Prostate gland (tissue), 2 donors: ENCODE results near the gene DCC. TPM values are rescaled to one million over a fixed set of nuclear protein-coding genes. Genes with fewer than 3 reads are reported as not detected.

Experiments used
- DNase-seq: peaks from one replicate; pipeline ENCODE4 v3.0.0-alpha.2; 2019; ENCODE audit warnings: low spot score
- H3K27ac ChIP-seq, 2 donors: fragments of 200-600 bp; sonication (generic); 2 replicates each; pipeline ENCODE4 v1.5.1; 2017 to 2019
- H3K27me3 ChIP-seq: fragments of 200-600 bp; sonication (generic); replicated peaks from 2 replicates; pipeline ENCODE4 v1.5.1; 2019; ENCODE audit not compliant: insufficient read depth
- H3K36me3 ChIP-seq, 2 donors: fragments of 200-600 bp; sonication (generic); 1 replicate in 1 of 2; 2 replicates in 1 of 2; pipeline versions ENCODE4 v1.5.1 to v1.8.1; 2017 to 2019
- H3K4me1 ChIP-seq: fragments of 200-600 bp; sonication (generic); replicated peaks from 2 replicates; pipeline ENCODE4 v1.5.1; 2019
- H3K4me3 ChIP-seq, 2 donors: fragments of 200-600 bp; sonication (generic); 2 replicates each; pipeline ENCODE4 v1.5.1; 2017 to 2019
- H3K9me3 ChIP-seq: fragments of 200-600 bp; sonication (generic); 2 replicates; pipeline ENCODE4 v1.5.1; 2017
- CTCF ChIP-seq, 4 experiments: fragments of 200-600 bp in 2 of 4; fragments of 450-650 bp in 2 of 4; sonication (generic) in 2 of 4; IDR thresholded peaks; 1 replicate in 3 of 4; 2 replicates in 1 of 4; pipeline ENCODE4 v1.5.1; 2016 to 2019; ENCODE audit warnings: antibody characterized with exemption in 4 of 4, mild to moderate bottlenecking in 2 of 4, moderate library complexity in 2 of 4
- POLR2A ChIP-seq: fragments of 450-650 bp; IDR thresholded peaks from one replicate; pipeline ENCODE4 v1.6.1; 2016; ENCODE audit warnings: antibody characterized with exemption, mild to moderate bottlenecking
- POLR2AphosphoS5 ChIP-seq: sonication (generic); formaldehyde crosslinking; IDR thresholded peaks from one replicate; pipeline ENCODE4 v1.6.1; 2017; ENCODE audit warnings: antibody characterized with exemption
- WGBS: methylation state at CpG from one replicate; pipeline ENCODE4 v1.1.5; 2018; 5-methylcytosine and 5-hydroxymethylcytosine counted together
- intact Hi-C: fragments of 100-400 bp; cut with DNase I; formaldehyde crosslinking; loops from one replicate; pipeline ENCODE4 v1.14.2; 2022
- total RNA-seq, 2 donors: library from RNA; depleted of rRNA; stranded (reverse); fragments of >200 nt; gene quantifications; one replicate each; pipeline ENCODE4 v1.1.0, GENCODE V29; 2016

The DCC gene
- total RNA-seq, 2 donors from 2014 or later = 0.55 to 3.7 TPM

- intact Hi-C loops = no loop called here
- 85% methylated on average over 7 of the region's 7 CpGs for WGBS
- DNase-seq = no peak
- no peaks in the 10 kb centered on the region for H3K36me3 ChIP-seq
- no peak overlapping the region for H3K27ac ChIP-seq
- H3K4me3 ChIP-seq = no peak overlapping the region
- H3K4me1 ChIP-seq = no peaks in the 10 kb centered on the region
- TF ChIP-seq POLR2A = no peak
- TF ChIP-seq POLR2AphosphoS5 = no peak
- no peak for TF ChIP-seq CTCF (IDR thresholded peaks at IDR 0.05)
- no peaks in the 10 kb centered on the region for H3K27me3 ChIP-seq
- H3K9me3 ChIP-seq = no peaks in the 10 kb centered on the region
Observed at GRCh38 chr18:52435301-52435700, 95.3 kb downstream of the DCC start.

GRCh38 chr18:52437161-52437560 lies 97.2 kb downstream of the DCC start:
- intact Hi-C loops = no loop called here
- Histone ChIP-seq H3K27ac (no peak overlapping the region), H3K36me3 (no peaks in the 10 kb centered on the region), H3K27me3 (no peaks in the 10 kb centered on the region), H3K9me3 (no peaks in the 10 kb centered on the region), H3K4me3 (no peak overlapping the region), H3K4me1 (no peaks in the 10 kb centered on the region)
- no peak for TF ChIP-seq POLR2AphosphoS5
- no peak for TF ChIP-seq CTCF (IDR thresholded peaks at IDR 0.05)
- TF ChIP-seq POLR2A = no peak
- no peak for DNase-seq

- no peaks in the 10 kb centered on the region for H3K36me3 ChIP-seq
- no peaks in the 10 kb centered on the region for H3K4me1 ChIP-seq
- H3K27ac ChIP-seq = no peak overlapping the region
- no peak for TF ChIP-seq POLR2A
- no peak for TF ChIP-seq POLR2AphosphoS5
- no peak for TF ChIP-seq CTCF (IDR thresholded peaks at IDR 0.05)
- WGBS = 65% methylated on average over 4 of the region's 4 CpGs
- no peak for DNase-seq
- H3K9me3 ChIP-seq = no peaks in the 10 kb centered on the region
- intact Hi-C loops = no loop called here
- no peaks in the 10 kb centered on the region for H3K27me3 ChIP-seq
- no peak overlapping the region for H3K4me3 ChIP-seq
Observed at GRCh38 chr18:52439457-52439856, 99.5 kb downstream of the DCC start.

- no peak overlapping the region for H3K27ac ChIP-seq
- no peak for TF ChIP-seq CTCF (IDR thresholded peaks at IDR 0.05)
- no peak for TF ChIP-seq POLR2AphosphoS5
- TF ChIP-seq POLR2A = no peak
- DNase-seq = no peak
- no peaks in the 10 kb centered on the region for H3K27me3 ChIP-seq
- H3K4me1 ChIP-seq = no peaks in the 10 kb centered on the region
- intact Hi-C loops = loop anchor here (10.0 kb wide), 1 partner anchor 47 kb away; no protein-coding TSS in a partner anchor
- no peak overlapping the region for H3K4me3 ChIP-seq
- no peaks in the 10 kb centered on the region for H3K9me3 ChIP-seq
- no peaks in the 10 kb centered on the region for H3K36me3 ChIP-seq
Observed at GRCh38 chr18:52441794-52442193, 101.8 kb downstream of the DCC start.

- no peaks in the 10 kb centered on the region for H3K27me3 ChIP-seq
- WGBS = 96% methylated on average over 2 of the region's 2 CpGs
- TF ChIP-seq POLR2AphosphoS5 (no peak), POLR2A (no peak), CTCF (IDR thresholded peaks at IDR 0.05) (no peak)
- no peaks in the 10 kb centered on the region for H3K4me1 ChIP-seq
- DNase-seq = no peak
- H3K4me3 ChIP-seq = no peak overlapping the region
- no peaks in the 10 kb centered on the region for H3K36me3 ChIP-seq
- intact Hi-C loops = loop anchor here (10.0 kb wide), 1 partner anchor 48 kb away; no protein-coding TSS in a partner anchor
- H3K9me3 ChIP-seq = no peaks in the 10 kb centered on the region
- H3K27ac ChIP-seq = no peak overlapping the region
Observed at GRCh38 chr18:52442686-52443085, 102.7 kb downstream of the DCC start.
